GM23248 (cell line): ENCODE data around the gene NQO1.

Source experiments
- EZH2 ChIP-seq: fragments of 200-600 bp; sonication (generic); IDR thresholded peaks from 2 replicates; pipeline ENCODE4 v1.6.1; 2018; ENCODE audit warnings: antibody characterized with exemption, mild to moderate bottlenecking; ENCODE audit not compliant: insufficient read depth, poor library complexity, severe bottlenecking
- EZH2phosphoT487 ChIP-seq: fragments of 200-600 bp; sonication (generic); IDR thresholded peaks from 2 replicates; pipeline ENCODE4 v1.6.1; 2018; ENCODE audit warnings: antibody characterized with exemption, moderate library complexity, mild to moderate bottlenecking, low read depth; ENCODE audit not compliant: insufficient read depth

DNA sequence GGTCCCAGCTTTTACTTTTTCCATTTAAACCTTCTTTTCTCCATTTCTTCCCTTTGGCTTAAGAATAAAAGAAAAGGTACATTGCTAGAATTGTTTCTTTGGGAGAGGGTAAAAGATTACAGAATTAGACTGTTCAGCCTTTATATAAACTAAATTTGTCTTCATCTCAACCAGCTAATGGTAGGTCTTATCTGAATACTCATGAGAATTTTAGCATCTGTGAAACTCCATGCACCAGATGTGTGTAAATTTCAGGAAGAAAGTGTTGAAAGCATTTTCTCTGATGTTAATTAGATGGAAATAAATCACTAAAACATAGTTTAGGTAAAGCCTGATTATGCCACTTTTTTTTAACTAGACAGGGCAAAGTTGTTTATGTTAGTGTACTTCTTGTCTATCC, 24.9 kb downstream of the NQO1 start:
- TF ChIP-seq EZH2phosphoT487 = no peak
- no peak for TF ChIP-seq EZH2
